ENCODE results near the gene OCA2. TPM values are rescaled to one million over a fixed set of nuclear protein-coding genes. Genes with fewer than 3 reads are reported as not detected.
A peak's percentile ranks its signal among the peaks of the same experiment; 100 is the strongest.
"Not testable (repeated sequence)": the region's sequence is repeated elsewhere in the genome, so short reads cannot be mapped to it uniquely, and the experiment has no call there.

The OCA2 gene
- polyA plus RNA-seq, 1 experiment = 0.02 TPM

GRCh38 chr15:28123408-28124023 lies 24.4 kb upstream of the OCA2 start:
- CTCF ChIA-PET = interaction anchor here (0.8 to 4.4 kb wide), 10 partner anchors 9 to 60 kb away, joined by 3 to 40 read pairs (median 4); partner anchors contain the start of gene OCA2
- no peak for DNase-seq (ENCODE audit: low read depth)
- Histone ChIP-seq H3K4me3 (ENCODE audit: low read depth, low read length) (no peak overlapping the region), H3K36me3 (ENCODE audit: control insufficient read depth, insufficient read depth, low read length) (peaks cover 20% of the 10 kb centered on the region), H3K27me3 (ENCODE audit: control insufficient read depth, insufficient read depth, low read length) (no peaks in the 10 kb centered on the region)
- TF ChIP-seq CTCF (IDR thresholded peaks at IDR 0.05; ENCODE audit: insufficient read depth, low read depth, low read length) = peak; percentile 83
- POLR2A ChIA-PET = no interaction called here

GRCh38 chr15:28122038-28122949 lies 23.2 kb upstream of the OCA2 start:
- ChIA-PET CTCF (interaction anchor here (1.5 to 4.4 kb wide), 4 partner anchors 8 to 24 kb away, joined by 3 to 40 read pairs (median 6); no protein-coding TSS in a partner anchor), POLR2A (interaction anchor here (0.6 kb wide), 1 partner anchor 630 kb away, joined by 3 read pairs; no protein-coding TSS in a partner anchor)
- Histone ChIP-seq H3K27me3 (ENCODE audit: control insufficient read depth, insufficient read depth, low read length) (no peaks in the 10 kb centered on the region), H3K4me3 (ENCODE audit: low read depth, low read length) (no peak overlapping the region), H3K36me3 (ENCODE audit: control insufficient read depth, insufficient read depth, low read length) (peaks cover 20% of the 10 kb centered on the region)
- no peak for TF ChIP-seq CTCF (IDR thresholded peaks at IDR 0.05; ENCODE audit: insufficient read depth, low read depth, low read length)
- no peak for DNase-seq (ENCODE audit: low read depth)

- H3K4me3 ChIP-seq (ENCODE audit: low read depth, low read length); DNase-seq (ENCODE audit: low read depth); H3K27me3 ChIP-seq (ENCODE audit: control insufficient read depth, insufficient read depth, low read length); CTCF ChIA-PET: not testable (repeated sequence)
- POLR2A ChIA-PET = interaction anchor here (0.6 kb wide), 1 partner anchor 630 kb away, joined by 3 read pairs; no protein-coding TSS in a partner anchor
- H3K36me3 ChIP-seq (ENCODE audit: control insufficient read depth, insufficient read depth, low read length) = peaks cover 23% of the 10 kb centered on the region
These were observed 22.5 kb upstream of the OCA2 start for GRCh38 chr15:28121577-28121976.

- Histone ChIP-seq H3K27me3 (ENCODE audit: control insufficient read depth, insufficient read depth, low read length) (no peaks in the 10 kb centered on the region), H3K36me3 (ENCODE audit: control insufficient read depth, insufficient read depth, low read length) (peaks cover 26% of the 10 kb centered on the region), H3K4me3 (ENCODE audit: low read depth, low read length) (no peak overlapping the region)
- ChIA-PET CTCF (interaction anchor here (0.8 to 1.4 kb wide), 2 partner anchors 10 to 23 kb away, joined by 3 to 4 read pairs; no protein-coding TSS in a partner anchor), POLR2A (no interaction called here)
- no peak for DNase-seq (ENCODE audit: low read depth)
- no peak for TF ChIP-seq CTCF (IDR thresholded peaks at IDR 0.05; ENCODE audit: insufficient read depth, low read depth, low read length)
These were observed 21.2 kb upstream of the OCA2 start for GRCh38 chr15:28120359-28120640.

- CTCF ChIA-PET = interaction anchor here (1.4 kb wide), 2 partner anchors 8 to 11 kb away, joined by 3 to 5 read pairs; no protein-coding TSS in a partner anchor
- peaks cover 33% of the 10 kb centered on the region for H3K36me3 ChIP-seq (ENCODE audit: control insufficient read depth, insufficient read depth, low read length)
- no peak for DNase-seq (ENCODE audit: low read depth)
- TF ChIP-seq CTCF (IDR thresholded peaks at IDR 0.05; ENCODE audit: insufficient read depth, low read depth, low read length) = no peak
- POLR2A ChIA-PET = no interaction called here
- H3K27me3 ChIP-seq (ENCODE audit: control insufficient read depth, insufficient read depth, low read length) = no peaks in the 10 kb centered on the region
- no peak overlapping the region for H3K4me3 ChIP-seq (ENCODE audit: low read depth, low read length)
These were observed 19.4 kb upstream of the OCA2 start for GRCh38 chr15:28118531-28118930.

All from BJ (cell line).